Cardiac muscle cell (in vitro differentiated cells and primary cell): Measurements from ENCODE around the gene GPATCH11. TPM values are rescaled to one million over a fixed set of nuclear protein-coding genes. Genes with fewer than 3 reads are reported as not detected.

ENCODE experiments used
- DNase-seq, 2 donors: peaks; one replicate each; pipeline versions ENCODE4 v3.0.0 to v3.0.0-alpha.2; 2010 to 2017; ENCODE audit warnings: low read depth in 1 of 2, low spot score in 1 of 2
- H3K27ac ChIP-seq: fragments of 200-600 bp; sonication (generic); 2 replicates; pipeline ENCODE4 v1.5.1; 2016
- H3K27me3 ChIP-seq: fragments of 200-600 bp; sonication (generic); 2 replicates; pipeline ENCODE4 v1.6.0; 2016; ENCODE audit warnings: control low read depth
- H3K36me3 ChIP-seq: fragments of 200-600 bp; sonication (generic); 2 replicates; pipeline ENCODE4 v1.5.1; 2016; ENCODE audit warnings: control low read depth
- H3K4me1 ChIP-seq: fragments of 200-600 bp; sonication (generic); 2 replicates; pipeline ENCODE4 v1.8.1; 2017; ENCODE audit warnings: low read depth, mild to moderate bottlenecking, mixed run types
- H3K4me3 ChIP-seq: fragments of 200-600 bp; sonication (generic); 2 replicates; pipeline ENCODE4 v1.5.1; 2016; ENCODE audit warnings: mild to moderate bottlenecking
- H3K9me3 ChIP-seq: fragments of 200-600 bp; sonication (generic); 2 replicates; pipeline ENCODE4 v1.5.1; 2017; ENCODE audit warnings: low read depth, mild to moderate bottlenecking, control low read depth
- CTCF ChIP-seq: IDR thresholded peaks from 2 replicates; pipeline ENCODE4 v1.5.1; 2012; ENCODE audit warnings: low read depth, mild to moderate bottlenecking, low read length
- polyA plus RNA-seq: library from polyadenylated mRNA; unstranded; fragments of >200 nt; fragmentation: Nextera tagmentation; extraction: Ambion mirVana; gene quantifications from 2 replicates; pipeline ENCODE4 v1.2.1, GENCODE V29; 2016
- total RNA-seq: library from RNA; depleted of rRNA; stranded (reverse); fragments of >200 nt; gene quantifications from 2 replicates; pipeline ENCODE4 v1.2.3, GENCODE V29; 2016

GPATCH11 gene
- total and polyA plus RNA-seq, 2 experiments from 2014 or later: 4.4 to 6.6 TPM

GRCh38 chr2:37096568-37096967 is 12.2 kb downstream of the GPATCH11 start:
- no peak for TF ChIP-seq CTCF
- Histone ChIP-seq H3K4me1 (no peaks in the 10 kb centered on the region), H3K27me3 (no peaks in the 10 kb centered on the region), H3K4me3 (no peak overlapping the region), H3K27ac (no peak overlapping the region), H3K36me3 (peaks cover 41% of the 10 kb centered on the region), H3K9me3 (no peaks in the 10 kb centered on the region)
- DNase-seq: no peak

GRCh38 chr2:37098416-37099118 is 14.2 kb downstream of the GPATCH11 start:
- H3K4me1 ChIP-seq: no peaks in the 10 kb centered on the region
- H3K9me3 ChIP-seq: no peaks in the 10 kb centered on the region
- no peak overlapping the region for H3K27ac ChIP-seq
- DNase-seq: no peak
- peaks cover 29% of the 10 kb centered on the region for H3K36me3 ChIP-seq
- no peak overlapping the region for H3K4me3 ChIP-seq
- TF ChIP-seq CTCF: no peak
- no peaks in the 10 kb centered on the region for H3K27me3 ChIP-seq

- no peak overlapping the region for H3K4me3 ChIP-seq
- DNase-seq: no peak
- H3K9me3 ChIP-seq: no peaks in the 10 kb centered on the region
- H3K27me3 ChIP-seq: no peaks in the 10 kb centered on the region
- no peak for TF ChIP-seq CTCF
- H3K27ac ChIP-seq: no peak overlapping the region
- peaks cover 15% of the 10 kb centered on the region for H3K36me3 ChIP-seq
- H3K4me1 ChIP-seq: no peaks in the 10 kb centered on the region
Observed at GRCh38 chr2:37100054-37100453, 15.7 kb downstream of the GPATCH11 start.

GRCh38 chr2:37102588-37102987 is 18.3 kb downstream of the GPATCH11 start:
- no peaks in the 10 kb centered on the region for H3K9me3 ChIP-seq
- no peaks in the 10 kb centered on the region for H3K4me1 ChIP-seq
- TF ChIP-seq CTCF: no peak
- DNase-seq: no peak
- H3K36me3 ChIP-seq: peaks cover 7% of the 10 kb centered on the region
- H3K4me3 ChIP-seq: no peak overlapping the region
- H3K27me3 ChIP-seq: no peaks in the 10 kb centered on the region
- no peak overlapping the region for H3K27ac ChIP-seq

GRCh38 chr2:37104178-37104577 is 19.9 kb downstream of the GPATCH11 start:
- no peaks in the 10 kb centered on the region for H3K27me3 ChIP-seq
- DNase-seq: no peak
- H3K4me1 ChIP-seq: no peaks in the 10 kb centered on the region
- peaks cover 13% of the 10 kb centered on the region for H3K36me3 ChIP-seq
- H3K9me3 ChIP-seq: no peaks in the 10 kb centered on the region
- TF ChIP-seq CTCF: no peak
- H3K4me3 ChIP-seq: no peak overlapping the region
- H3K27ac ChIP-seq: no peak overlapping the region

- DNase-seq: no peak
- H3K36me3 ChIP-seq: peaks cover 13% of the 10 kb centered on the region
- no peaks in the 10 kb centered on the region for H3K9me3 ChIP-seq
- H3K27ac ChIP-seq: no peak overlapping the region
- H3K27me3 ChIP-seq: no peaks in the 10 kb centered on the region
- no peaks in the 10 kb centered on the region for H3K4me1 ChIP-seq
- H3K4me3 ChIP-seq: no peak overlapping the region
- no peak for TF ChIP-seq CTCF
Observed at GRCh38 chr2:37105150-37105549, 20.8 kb downstream of the GPATCH11 start.
